HG03575 (cell line): ENCODE results near the gene DOLK.

Source experiments
- ATAC-seq: cut with Tn5 transposase; IDR thresholded peaks from one replicate; pipeline ENCODE4 v1.9.1; 2021; ENCODE audit not compliant: unreplicated experiment, insufficient number of reproducible peaks, low FRiP score; ENCODE audit errors: extremely low read depth

The DOLK gene

DNA sequence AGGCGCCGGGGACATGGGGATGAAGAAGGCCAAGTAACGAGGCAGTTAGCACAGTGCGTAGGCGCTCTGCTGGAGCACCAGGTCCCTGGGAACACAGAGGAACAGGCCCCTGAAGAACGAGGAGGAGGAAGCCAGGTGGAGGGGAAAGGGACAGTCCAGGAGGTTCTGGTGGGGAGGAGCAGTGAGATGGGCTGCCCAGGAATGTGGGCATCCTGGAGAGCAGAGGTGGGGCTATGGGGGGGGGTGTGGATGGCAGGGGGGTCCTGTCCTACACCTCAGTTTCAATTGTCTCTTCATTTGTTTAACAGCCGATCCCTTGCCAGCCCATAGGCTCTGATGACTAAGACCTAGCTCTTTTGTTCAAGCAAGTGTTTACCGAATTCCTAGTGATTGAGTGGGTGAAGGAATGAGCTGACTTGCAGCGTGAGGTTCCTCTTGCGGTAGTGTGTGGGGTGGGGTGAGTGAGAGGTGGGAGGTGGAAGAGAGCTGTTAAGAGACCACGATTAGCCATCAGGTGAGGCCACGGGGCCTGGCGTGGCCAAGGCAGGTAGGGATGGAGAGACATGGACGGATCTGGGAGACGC, 35.0 kb downstream of the DOLK start:
- ATAC-seq, result no peak

DNA sequence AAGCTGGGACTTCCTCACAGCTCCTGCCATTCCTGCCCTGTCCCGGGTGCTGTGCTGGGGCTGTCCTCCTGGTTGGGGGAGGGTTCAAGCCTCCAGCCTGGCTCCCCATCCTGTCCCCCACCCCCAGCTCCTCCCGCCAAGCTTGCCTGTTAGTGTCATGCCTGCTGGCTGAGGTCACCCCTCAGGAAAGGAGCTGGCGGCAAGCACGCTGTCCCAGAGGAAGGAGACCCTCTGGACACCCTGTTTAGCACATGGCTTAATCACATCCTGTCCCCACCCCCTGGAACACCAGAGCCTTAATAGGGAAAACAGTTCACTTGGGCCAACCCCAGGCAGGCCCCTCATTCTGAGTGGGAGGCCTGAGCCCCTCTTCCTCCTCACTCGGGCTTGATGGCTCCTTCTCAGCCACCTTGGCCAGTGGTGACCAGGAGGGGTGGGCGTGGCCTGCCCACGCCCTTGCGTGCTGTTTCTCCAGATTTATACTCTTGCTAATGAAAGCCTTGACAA, 35.8 kb downstream of the DOLK start:
- ATAC-seq, result no peak

DNA sequence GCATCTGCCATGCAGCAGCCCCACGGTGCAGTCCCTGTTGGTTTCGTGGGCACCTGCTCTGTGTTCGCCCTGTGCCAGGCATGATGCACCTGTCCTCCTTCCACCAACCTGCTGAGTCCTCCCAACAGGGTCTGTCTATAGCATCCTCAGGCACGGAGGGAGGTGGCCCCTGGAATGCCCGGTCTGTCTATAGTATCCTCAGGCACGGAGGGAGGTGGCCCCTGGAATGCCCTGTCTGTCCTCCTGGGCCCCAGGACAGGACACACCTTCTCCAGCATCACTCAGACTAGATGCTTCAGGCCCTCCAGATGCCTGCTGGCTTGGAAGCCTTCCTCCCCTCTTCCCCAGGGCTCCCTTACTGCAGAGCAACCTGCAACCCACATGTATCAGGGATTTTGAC, 36.5 kb downstream of the DOLK start:
- ATAC-seq, result no peak

DNA sequence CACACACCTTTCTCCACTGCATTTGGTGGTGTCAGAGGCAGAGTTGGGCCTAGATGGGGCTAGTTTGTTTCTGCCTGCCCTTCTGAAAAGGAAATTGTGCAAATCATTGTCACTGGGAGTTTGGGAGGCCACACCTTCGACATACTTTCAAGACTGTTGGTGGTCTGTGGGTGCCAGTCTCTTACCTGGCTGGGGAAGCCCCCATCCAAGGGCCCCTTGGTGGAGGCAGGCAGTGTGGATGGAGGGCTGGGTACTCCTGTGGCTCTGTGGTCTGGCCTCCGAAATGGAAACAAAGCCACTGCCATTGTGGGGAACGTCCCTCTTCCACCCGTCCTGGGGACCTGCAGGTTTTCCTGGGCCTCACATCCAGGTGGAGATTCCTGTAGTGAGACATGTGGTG, 37.5 kb downstream of the DOLK start:
- ATAC-seq, result no peak

DNA sequence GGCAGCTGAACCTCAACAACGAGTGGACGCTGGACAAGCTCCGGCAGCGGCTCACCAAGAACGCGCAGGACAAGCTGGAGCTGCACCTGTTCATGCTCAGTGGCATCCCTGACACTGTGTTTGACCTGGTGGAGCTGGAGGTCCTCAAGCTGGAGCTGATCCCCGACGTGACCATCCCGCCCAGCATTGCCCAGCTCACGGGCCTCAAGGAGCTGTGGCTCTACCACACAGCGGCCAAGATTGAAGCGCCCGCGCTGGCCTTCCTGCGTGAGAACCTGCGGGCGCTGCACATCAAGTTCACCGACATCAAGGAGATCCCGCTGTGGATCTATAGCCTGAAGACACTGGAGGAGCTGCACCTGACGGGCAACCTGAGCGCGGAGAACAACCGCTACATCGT, 39.0 kb downstream of the DOLK start:
- no peak for ATAC-seq

DNA sequence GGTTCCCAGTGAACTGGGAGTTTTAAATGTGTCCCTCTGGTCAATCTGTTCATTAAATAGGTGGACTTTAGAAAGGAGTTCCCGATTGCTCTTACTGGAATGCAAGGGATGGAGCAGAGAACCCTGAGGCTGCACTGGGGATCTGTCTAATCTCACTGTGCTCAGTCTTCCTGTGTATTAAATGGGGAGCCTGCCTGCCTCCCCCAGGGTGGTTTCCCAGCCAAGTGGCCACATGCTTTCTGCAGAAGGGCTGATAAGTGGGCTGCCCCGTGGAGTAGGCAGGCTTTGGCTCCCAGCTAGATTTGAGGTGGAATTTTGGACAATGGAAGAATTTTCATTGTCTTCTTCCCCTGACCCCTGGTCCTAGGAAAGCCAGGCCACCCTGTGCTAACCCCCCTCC, 40.7 kb downstream of the DOLK start:
- no peak for ATAC-seq

DNA sequence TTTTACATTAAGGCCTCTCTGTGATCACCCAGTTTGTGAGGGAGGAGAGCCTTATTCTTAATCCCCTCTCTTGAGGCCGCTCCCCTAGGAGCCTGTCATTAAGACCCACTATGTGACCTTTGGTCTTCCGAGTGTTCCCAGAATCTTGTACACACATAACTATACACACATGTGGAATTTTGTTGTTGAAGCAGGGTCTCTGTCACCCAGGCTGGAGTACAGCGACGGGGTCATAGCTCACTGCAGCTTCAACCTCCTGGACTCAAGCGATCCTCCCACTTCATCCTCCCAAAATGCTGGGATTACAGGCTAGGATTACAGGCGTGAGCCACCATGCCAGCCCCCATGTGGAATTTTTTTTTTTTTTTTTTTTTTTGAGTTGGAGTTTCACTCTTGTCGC, 41.4 kb downstream of the DOLK start:
- ATAC-seq, result no peak

DNA sequence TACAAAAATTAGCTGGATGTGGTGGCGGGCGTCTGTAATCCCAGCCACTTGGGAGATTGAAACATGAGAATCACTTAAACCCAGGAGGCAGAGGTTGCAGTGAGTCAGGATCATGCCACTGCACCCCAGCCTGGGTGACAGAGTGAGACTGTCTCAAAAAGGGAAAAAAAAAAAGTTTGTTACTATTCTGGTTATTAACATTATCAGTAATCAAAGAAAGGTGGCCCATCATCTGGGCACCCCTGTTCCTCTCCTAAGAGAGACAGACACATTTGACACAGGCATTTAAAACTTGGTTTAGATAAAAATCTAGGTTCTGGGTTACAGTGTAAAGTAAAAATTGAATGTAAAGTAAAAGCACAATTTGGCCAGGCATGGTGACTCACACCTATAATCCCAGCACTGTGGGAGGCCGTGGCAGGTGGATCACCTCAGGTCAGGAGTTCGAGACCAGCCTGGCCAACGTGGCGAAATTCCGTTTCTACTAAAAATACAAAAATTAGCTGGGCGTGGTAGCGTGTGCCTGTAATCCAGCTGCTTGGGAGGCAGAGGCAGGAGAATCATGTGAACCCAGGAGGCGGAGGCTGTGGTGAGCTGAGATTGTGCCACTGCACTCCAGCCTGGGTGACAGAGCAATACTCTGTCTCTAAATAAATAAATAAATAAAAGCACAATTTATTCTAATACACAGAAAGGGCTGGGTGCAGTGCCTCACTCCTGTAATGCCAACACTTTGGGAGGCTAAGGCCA, 43.4 kb downstream of the DOLK start:
- no peak for ATAC-seq

DNA sequence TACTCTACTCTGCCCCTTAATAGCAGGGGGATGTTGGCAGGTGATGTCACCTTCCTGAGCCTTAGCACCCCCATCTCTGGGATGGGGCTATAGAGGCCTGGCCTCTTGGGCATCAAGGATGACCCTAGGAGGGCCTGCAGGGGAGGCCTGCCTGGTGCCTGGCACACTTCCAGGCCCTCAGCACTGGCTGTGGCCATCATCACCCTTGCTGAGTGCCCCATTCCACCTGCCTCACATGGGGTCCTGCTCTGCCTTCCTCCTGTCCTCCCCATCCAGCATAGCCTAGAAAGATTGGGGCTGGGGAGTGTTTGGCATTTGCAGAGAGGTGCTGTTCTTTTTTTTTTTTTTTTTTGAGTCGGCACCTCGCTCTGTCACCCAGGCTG, 44.3 kb downstream of the DOLK start:
- no peak for ATAC-seq

DNA sequence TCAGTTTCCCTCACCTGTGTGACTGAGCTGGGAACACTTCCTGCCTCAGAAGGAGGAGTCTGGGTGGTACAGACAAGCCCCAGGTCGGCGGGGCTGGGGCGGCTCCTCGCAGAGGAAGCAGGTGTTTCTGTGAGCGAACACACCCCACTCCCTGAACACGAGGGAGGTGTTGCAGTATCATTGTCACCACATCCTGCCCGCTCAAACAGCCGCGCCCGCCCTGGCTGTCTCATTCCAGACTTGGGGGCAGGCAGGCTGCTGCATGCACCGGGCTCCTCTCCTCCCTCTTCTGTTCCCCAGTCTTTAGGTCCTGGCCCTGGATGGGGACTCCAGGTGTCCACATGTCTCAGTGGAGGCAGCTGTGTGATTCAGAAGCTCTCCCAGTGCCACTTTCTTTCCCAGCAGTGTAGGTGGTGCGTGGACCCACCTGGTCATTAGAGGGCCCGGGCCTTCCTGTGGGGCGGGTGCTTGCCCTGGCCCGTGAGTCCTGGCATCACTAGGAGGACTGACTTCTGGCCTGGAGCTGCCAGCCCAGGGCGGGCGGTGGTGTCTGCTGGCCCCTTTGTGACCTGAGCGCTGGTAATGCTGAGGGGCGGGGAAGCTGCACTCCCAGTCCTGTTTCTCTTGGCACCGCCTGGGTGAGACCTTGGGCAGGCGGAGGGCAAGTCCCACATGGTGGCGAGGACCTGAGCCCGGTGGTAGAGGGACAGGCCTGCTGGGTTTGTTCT, 44.9 kb downstream of the DOLK start:
- no peak for ATAC-seq

DNA sequence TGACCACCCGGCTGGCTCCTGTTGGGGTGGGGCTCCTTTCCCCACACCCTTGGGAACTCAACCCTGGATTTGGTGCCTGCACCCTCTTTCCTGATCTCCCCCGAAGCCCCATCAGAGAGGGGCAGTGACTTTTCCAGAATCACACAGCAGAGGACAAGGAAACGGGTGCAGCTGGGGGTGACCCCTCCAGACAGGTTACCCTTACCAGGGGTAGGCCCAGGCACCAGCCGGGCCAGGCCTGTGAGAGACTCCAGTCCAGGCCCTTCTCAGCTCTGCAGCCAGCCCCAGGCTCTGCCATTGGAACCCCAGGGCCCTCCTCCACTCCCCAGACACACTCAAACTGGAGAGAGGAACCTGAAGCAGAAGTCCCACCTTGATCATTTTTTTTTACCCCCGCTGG, 45.6 kb downstream of the DOLK start:
- ATAC-seq, result no peak

DNA sequence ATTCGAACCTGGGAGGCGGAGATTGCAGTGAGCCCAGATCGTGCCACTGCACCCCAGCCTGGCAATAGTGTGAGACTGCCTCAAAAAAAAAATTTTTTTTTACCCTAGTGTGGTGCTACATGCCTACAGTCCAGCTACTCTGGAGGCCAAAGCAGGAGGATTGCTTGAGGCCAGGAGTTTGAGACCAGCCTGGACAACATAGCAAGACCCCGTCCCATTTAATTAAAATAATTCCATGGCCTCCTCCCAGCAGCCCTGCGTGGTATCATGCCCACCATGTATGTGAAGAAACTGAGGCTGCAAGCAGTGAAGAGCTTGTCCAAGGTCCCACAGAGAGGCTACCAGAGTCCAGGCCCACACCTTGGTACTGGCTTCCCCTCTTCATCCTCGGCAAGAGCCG, 46.0 kb downstream of the DOLK start:
- ATAC-seq, result no peak

DNA sequence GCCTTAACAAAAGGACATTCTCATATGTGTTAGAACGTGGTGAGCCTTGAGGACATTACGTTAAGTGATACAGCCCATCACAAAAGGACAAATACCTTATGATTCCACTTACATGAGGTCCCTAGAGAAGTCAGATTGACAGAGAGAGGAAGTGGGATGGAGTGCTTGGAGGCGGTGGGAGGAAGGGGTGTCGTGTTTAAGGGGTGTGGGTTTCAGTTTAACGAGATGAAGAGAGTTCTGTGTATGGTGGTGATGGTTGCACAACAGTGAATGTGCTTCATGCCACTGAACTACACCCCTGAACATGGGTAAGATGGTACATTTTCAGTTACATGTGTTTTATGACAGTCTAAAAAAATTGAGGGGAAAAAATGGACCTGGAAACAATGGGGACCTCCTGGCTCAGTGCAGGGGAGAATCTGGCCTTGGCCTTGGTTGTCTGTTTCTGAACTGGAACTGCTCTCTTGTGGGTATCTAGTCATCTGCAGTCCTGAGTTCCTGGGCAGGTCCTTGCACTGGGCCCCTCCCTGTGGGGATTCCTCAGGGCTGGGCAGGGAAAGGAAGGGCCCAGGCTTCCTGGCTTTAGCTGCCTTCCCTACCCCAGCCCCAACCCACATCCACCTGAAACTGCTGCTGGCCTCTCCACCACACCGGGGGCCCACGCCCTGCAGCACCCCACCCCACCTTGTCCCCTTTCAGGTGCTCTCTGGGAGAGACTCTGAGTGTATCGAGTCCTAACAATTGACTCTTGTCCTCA, 47.7 kb downstream of the DOLK start:
- no peak for ATAC-seq

DNA sequence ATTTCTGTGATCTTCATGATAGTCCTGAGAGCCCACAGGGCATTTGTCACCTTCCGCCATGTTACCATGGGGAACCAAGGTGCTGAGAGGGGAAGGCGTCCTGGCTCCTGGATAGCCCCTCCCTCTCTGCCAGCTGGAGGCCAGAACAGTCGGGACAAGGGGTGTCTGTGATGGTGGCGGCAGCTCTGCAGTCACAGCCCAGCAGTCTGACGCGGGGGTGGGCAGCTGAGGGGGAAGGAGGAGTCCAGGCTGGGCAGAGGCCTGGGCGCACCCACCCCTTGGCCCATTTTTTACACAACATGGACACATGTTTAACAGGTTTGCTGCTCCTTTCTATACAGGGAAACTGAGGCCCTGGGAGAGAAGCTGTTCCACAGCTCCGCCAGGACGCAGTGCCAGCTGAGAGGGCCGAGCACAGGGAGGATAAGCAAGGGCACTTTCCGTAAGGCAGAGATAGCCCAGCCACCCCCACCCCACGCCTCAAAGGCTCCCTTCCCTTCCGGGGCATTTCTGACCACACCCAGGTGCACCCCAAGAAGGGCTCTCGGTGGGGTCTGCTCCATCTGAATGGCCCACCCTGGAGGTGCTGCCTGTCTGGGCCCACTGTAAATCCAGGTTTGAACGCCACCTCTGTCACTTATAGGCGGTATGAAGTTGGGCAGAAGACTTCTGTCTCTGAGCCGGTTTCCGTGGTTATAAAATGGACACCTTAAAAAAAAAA, 48.4 kb downstream of the DOLK start:
- no peak for ATAC-seq

DNA sequence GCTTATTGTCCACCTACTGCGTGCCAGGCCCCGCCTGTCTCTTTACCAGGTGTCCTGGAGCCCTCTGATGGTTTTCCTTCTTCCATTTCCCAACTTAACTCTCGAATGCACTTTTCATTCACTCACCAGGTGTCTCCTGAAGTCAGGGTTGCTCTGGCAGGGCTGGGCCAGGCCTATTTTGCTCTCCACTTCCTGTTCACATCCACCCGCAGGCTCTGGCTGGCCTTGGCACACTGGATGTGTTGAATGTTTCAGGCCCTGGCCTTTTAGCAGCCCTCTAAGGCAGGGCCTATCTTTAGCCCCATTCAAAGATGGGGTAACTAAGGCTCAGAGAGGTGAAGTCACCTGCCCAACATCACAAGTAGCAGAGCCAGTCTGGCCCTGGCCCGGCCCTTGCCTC, 49.0 kb downstream of the DOLK start:
- no peak for ATAC-seq

DNA sequence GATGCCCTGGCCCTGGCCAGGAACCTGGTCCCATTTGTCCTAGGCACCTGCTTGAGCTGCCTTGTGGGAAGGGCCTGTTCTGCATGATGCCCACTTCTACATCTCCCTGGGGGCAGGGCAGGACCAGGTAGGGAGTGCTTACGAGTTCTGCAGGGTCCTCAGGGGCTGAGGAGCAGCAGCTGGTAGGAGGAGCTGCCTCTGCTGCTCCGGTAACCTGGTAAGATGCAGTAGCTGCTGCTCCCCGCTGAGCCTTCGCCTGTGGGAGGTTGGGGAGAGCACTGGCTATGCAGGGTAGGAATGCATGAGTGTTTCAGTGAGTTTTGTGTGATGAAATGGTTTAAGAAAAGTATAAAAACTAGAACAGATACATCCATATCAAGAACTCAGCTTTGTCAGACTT, 51.8 kb downstream of the DOLK start:
- no peak for ATAC-seq
